ENCODE measurements around the gene AATK. TPM values are rescaled to one million over a fixed set of nuclear protein-coding genes. Genes with fewer than 3 reads are reported as not detected.

Gene AATK
- total and polyA plus RNA-seq, 2 experiments from 2014 or later = 5.7 to 6.3 TPM

- WGBS (ENCODE audit: low lambda C conversion rate, missing lambda C conversion rate) = 93% methylated on average over 21 of the region's 25 CpGs
- peaks cover 6% of the 10 kb centered on the region for H4K20me1 ChIP-seq (ENCODE audit: insufficient read depth, poor library complexity, severe bottlenecking)
These were observed 95.3 kb downstream of the AATK start for GRCh38 chr17:81070541-81071246.

GRCh38 chr17:81069135-81069645 lies 96.8 kb downstream of the AATK start:
- no peak overlapping the region for H3K27ac ChIP-seq
- H3K4me1 ChIP-seq (ENCODE audit: insufficient read depth) = peaks cover 25% of the 10 kb centered on the region
- H3K4me3 ChIP-seq = no peak overlapping the region
- H3K9me2 ChIP-seq (replicated peaks; ENCODE audit: insufficient read depth) = no peaks in the 10 kb centered on the region
- H3K36me3 ChIP-seq (replicated peaks; ENCODE audit: insufficient read depth, low read depth) = no peaks in the 10 kb centered on the region
- H3K79me2 ChIP-seq = peaks cover 5% of the 10 kb centered on the region
- H3K4me2 ChIP-seq = no peak overlapping the region
- no peaks in the 10 kb centered on the region for H3K27me3 ChIP-seq
- TF ChIP-seq CTCF (IDR thresholded peaks at IDR 0.05; ENCODE audit: poor library complexity) (no peak), EZH2 (IDR thresholded peaks at IDR 0.05; ENCODE audit: borderline replicate concordance) (no peak), EZH2phosphoT487 (IDR thresholded peaks at IDR 0.05; ENCODE audit: low read depth, severe bottlenecking, unreplicated experiment) (no peak)
- no peak for DNase-seq (ENCODE audit: low spot score)
- no peak overlapping the region for H2AFZ ChIP-seq
- H3K9me3 ChIP-seq (ENCODE audit: low read depth) = no peaks in the 10 kb centered on the region
- 89% methylated on average over 23 of the region's 23 CpGs for WGBS (ENCODE audit: low lambda C conversion rate, missing lambda C conversion rate)
- peaks cover 6% of the 10 kb centered on the region for H4K20me1 ChIP-seq (ENCODE audit: insufficient read depth, poor library complexity, severe bottlenecking)

More at GRCh38 chr17:81070541-81071246, 95.3 kb downstream of the AATK start:
- Histone ChIP-seq H3K27ac (no peak overlapping the region), H3K9me3 (ENCODE audit: low read depth) (no peaks in the 10 kb centered on the region), H2AFZ (no peak overlapping the region), H3K4me1 (ENCODE audit: insufficient read depth) (peaks cover 10% of the 10 kb centered on the region), H3K9me2 (replicated peaks; ENCODE audit: insufficient read depth) (no peaks in the 10 kb centered on the region), H3K4me2 (no peak overlapping the region), H3K36me3 (replicated peaks; ENCODE audit: insufficient read depth, low read depth) (no peaks in the 10 kb centered on the region), H3K27me3 (no peaks in the 10 kb centered on the region), H3K4me3 (no peak overlapping the region), H3K79me2 (peaks cover 5% of the 10 kb centered on the region)
- TF ChIP-seq EZH2phosphoT487 (IDR thresholded peaks at IDR 0.05; ENCODE audit: low read depth, severe bottlenecking, unreplicated experiment) = no peak
- TF ChIP-seq EZH2 (IDR thresholded peaks at IDR 0.05; ENCODE audit: borderline replicate concordance) = no peak
- TF ChIP-seq CTCF (IDR thresholded peaks at IDR 0.05; ENCODE audit: poor library complexity) = no peak
- DNase-seq (ENCODE audit: low spot score) = no peak

- H3K4me2 ChIP-seq = no peak overlapping the region
- TF ChIP-seq CTCF (IDR thresholded peaks at IDR 0.05; ENCODE audit: poor library complexity) = no peak
- no peak for TF ChIP-seq EZH2phosphoT487 (IDR thresholded peaks at IDR 0.05; ENCODE audit: low read depth, severe bottlenecking, unreplicated experiment)
- no peak for TF ChIP-seq EZH2 (IDR thresholded peaks at IDR 0.05; ENCODE audit: borderline replicate concordance)
- no peak overlapping the region for H2AFZ ChIP-seq
- H3K4me3 ChIP-seq = no peak overlapping the region
- WGBS (ENCODE audit: low lambda C conversion rate, missing lambda C conversion rate) = 93% methylated on average over 26 of the region's 26 CpGs
- peaks cover 6% of the 10 kb centered on the region for H4K20me1 ChIP-seq (ENCODE audit: insufficient read depth, poor library complexity, severe bottlenecking)
- H3K9me3 ChIP-seq (ENCODE audit: low read depth) = no peaks in the 10 kb centered on the region
- no peaks in the 10 kb centered on the region for H3K9me2 ChIP-seq (replicated peaks; ENCODE audit: insufficient read depth)
- no peaks in the 10 kb centered on the region for H3K36me3 ChIP-seq (replicated peaks; ENCODE audit: insufficient read depth, low read depth)
- no peak for DNase-seq (ENCODE audit: low spot score)
- H3K27me3 ChIP-seq = no peaks in the 10 kb centered on the region
- H3K4me1 ChIP-seq (ENCODE audit: insufficient read depth) = peaks cover 30% of the 10 kb centered on the region
- peaks cover 5% of the 10 kb centered on the region for H3K79me2 ChIP-seq
- no peak overlapping the region for H3K27ac ChIP-seq
These were observed 97.4 kb downstream of the AATK start for GRCh38 chr17:81068411-81069134.

All from hepatocyte (in vitro differentiated cells).